DMS153 treated with DMSO at 0.1 percent for 48 hours (cell line): ENCODE results near the gene GIMAP2.

Source experiments
- DNase-seq: peaks from one replicate; lab custom pipeline; 2025; ENCODE audit not compliant: unreplicated experiment; lab: John Stamatoyannopoulos, UW

Gene GIMAP2

DNA sequence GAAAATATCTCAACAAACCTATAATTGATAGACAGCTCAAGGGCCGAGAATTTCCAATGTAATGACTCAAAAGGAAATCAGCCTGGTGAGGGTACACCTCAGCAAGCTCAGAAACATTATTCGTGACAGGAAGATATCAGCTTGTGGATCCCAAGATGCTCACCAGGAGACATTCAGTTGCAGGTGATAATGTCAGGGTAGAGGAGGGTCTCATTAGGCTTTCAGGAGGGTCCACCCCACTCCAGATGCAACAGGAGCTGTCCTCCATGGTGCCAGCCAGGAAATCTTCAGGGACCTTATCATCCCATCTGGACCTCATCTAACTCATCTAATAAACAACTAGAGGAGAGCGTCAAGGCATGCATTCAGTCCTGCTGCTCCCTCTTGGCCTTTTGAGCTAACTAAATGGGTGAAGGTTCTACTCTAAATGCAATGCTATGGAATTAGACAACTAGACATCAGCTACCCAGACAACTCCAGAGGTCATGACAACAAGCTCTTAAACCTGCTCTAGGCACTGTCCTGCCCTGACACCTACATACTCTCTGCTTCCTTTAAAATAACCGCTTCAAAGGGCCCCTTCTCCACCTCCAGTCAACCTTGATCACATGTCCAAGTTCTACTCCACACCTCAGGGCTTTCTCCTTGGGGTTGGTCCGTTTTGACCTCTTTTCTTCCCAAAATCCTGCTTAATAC is 47.4 kb downstream of the GIMAP2 start:
- no peak for DNase-seq

DNA sequence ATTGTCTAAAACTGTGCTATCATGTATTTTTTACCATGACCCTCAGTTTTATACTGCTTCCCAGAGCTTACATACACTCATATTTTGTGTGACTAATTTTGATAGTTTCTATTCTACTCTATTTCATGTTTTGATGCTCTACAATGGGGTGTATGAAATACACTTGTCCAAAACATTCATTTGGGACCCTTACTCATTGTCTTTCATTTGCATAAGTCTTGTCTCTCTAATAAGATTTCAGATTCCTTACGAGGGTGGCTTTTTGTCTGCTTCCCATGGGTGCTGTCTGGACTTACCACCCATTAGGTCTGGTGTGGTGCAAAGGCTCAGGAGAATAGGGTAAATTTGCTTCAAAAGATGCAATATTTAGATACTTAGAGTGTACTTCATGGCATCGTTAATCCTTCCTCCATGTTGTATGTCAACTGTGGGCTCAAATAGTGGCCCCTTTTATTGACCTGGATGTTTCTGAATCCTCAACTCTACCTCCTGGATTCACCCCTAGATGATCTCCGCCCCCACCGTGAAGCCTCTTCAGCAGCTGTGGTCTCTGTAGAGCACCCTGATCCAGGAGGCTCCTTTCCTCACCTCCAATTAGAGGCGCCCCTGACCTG is 48.1 kb downstream of the GIMAP2 start:
- DNase-seq, result no peak

DNA sequence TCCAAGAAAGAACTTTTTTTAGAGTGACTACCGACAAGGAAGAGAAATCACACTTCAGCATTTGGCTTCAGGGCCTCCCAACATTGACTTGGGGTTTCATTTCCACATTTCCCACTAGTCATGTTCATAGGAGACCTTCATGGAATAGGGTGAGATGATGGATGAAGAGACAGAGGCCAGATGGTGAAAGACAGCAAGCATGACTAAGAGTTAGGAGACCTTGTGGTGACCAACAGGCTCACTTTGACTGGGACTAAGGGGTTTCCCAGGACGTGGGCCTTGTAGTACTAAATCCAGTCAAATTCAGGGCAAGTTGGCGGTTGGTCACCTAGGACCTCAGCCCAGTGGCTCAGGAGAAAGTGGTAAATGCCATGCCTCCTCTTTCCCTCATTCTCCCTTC is 48.7 kb downstream of the GIMAP2 start:
- DNase-seq, result no peak

DNA sequence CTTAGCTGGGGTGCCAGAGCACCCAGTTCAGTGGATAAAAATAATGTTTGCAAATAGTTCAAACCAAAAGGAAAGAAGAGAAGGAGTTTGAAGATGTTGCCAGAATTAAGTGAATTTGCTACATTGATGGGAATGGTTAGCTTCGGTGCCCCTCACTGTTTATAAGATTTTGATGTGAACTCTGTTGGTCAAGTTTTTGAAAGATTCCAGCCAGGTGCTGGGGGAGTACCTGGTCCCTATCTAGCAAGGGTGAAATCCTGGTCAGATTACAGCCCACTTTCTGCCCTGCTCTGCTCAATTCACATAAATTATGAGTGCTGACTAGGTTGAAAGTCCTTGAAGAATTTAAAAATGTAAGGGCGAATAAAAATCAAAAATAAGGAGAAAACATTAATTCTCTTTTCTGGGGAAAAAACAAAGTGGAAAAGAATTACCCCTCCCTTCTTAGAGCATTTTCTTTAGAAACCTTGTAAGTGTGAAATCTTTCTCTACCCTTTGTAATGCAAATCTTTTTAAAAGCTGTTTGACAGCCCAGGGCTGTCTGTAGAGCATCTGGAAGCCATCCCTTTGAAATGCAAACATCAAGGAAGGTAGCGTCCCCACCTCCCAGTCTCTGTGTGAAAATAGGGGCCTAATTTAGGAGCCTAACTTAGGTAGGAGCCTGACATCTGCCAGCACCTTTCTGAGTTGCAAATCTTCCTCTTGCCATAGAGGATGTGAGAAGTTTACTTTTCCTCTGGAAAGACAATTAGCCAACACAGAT is 50.3 kb downstream of the GIMAP2 start:
- no peak for DNase-seq

- no peak for DNase-seq
Observed at GRCh38 chr7:150736864-150737263, 51.4 kb downstream of the GIMAP2 start.

- no peak for DNase-seq
Observed at GRCh38 chr7:150737265-150738055, 52.0 kb downstream of the GIMAP2 start, which contains the start of gene GIMAP5. GIMAP5 (plus strand) TSS chr7:150737418; CDS start chr7:150740885, 3,467 bp downstream.

DNA sequence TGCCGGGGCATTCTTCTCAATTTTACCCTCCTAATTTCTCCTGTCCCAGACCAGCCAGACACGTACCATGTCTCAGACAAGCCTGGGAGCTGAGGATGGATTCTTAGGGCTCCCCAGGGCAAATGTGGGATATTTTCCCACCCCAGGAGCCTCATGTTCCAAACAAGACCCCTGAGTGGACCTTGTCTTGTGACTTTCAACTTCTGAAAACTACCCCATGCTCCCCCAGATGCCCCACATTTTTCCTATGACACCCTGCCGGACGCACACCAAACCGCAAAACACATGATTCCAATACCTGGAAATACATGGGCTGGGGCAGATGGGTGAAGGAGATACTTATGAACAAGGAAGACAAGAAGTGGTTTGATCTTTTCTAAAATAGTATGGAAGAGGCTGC is 52.6 kb downstream of the GIMAP2 start:
- DNase-seq, result no peak

- DNase-seq, result no peak
Observed at GRCh38 chr7:150738591-150739001, 53.1 kb downstream of the GIMAP2 start.

- peak; percentile 25 for DNase-seq
Observed at GRCh38 chr7:150739033-150739432, 53.5 kb downstream of the GIMAP2 start.

- DNase-seq, result no peak
Observed at GRCh38 chr7:150740053-150740452, 54.5 kb downstream of the GIMAP2 start.

- DNase-seq, result no peak
Observed at GRCh38 chr7:150742286-150742968, 56.9 kb downstream of the GIMAP2 start.
